DOHH2 (cell line): ENCODE data around the gene ERAS.

Source experiments
- H3F3A ChIP-seq: fragments of 200-600 bp; sonication (generic), shearing (Covaris generic); 2 replicates; pipeline ENCODE4 v1.6.0; 2016; ENCODE audit warnings: antibody characterized with exemption, mild to moderate bottlenecking; ENCODE audit not compliant: control insufficient read depth, insufficient read depth
- H3K27ac ChIP-seq: fragments of 200-600 bp; sonication (generic); 2 replicates; pipeline ENCODE4 v1.5.1; 2014; ENCODE audit warnings: low read depth, mild to moderate bottlenecking, low read length, moderate library complexity
- H3K27me3 ChIP-seq: fragments of 200-600 bp; sonication (generic); 2 replicates; pipeline ENCODE4 v1.6.1; 2014; ENCODE audit warnings: mild to moderate bottlenecking, low read length, mixed read lengths; ENCODE audit not compliant: control insufficient read depth
- H3K36me3 ChIP-seq: fragments of 200-600 bp; sonication (generic); 2 replicates; pipeline ENCODE4 v1.6.1; 2014; ENCODE audit warnings: mild to moderate bottlenecking, low read length, moderate library complexity, mixed read lengths; ENCODE audit not compliant: control insufficient read depth
- H3K4me1 ChIP-seq: fragments of 200-600 bp; sonication (generic); 2 replicates; pipeline ENCODE4 v1.6.1; 2014; ENCODE audit warnings: mild to moderate bottlenecking, low read length, mixed read lengths; ENCODE audit not compliant: control insufficient read depth
- H3K4me2 ChIP-seq: fragments of 200-600 bp; sonication (generic); 2 replicates; pipeline ENCODE4 v1.6.0; 2014; ENCODE audit warnings: mild to moderate bottlenecking, low read length, moderate library complexity
- H3K4me3 ChIP-seq: fragments of 200-600 bp; sonication (generic); 2 replicates; pipeline ENCODE4 v1.5.1; 2014; ENCODE audit warnings: mild to moderate bottlenecking, low read length, mixed read lengths
- H3K79me2 ChIP-seq: fragments of 200-600 bp; sonication (generic); 2 replicates; pipeline ENCODE4 v1.6.1; 2014; ENCODE audit warnings: mild to moderate bottlenecking, low read length, mixed read lengths; ENCODE audit not compliant: control insufficient read depth
- H3K9me2 ChIP-seq: fragments of 200-600 bp; sonication (generic); replicated peaks from 2 replicates; pipeline ENCODE4 v1.6.1; 2014; ENCODE audit warnings: mild to moderate bottlenecking, low read length, mixed read lengths; ENCODE audit not compliant: control insufficient read depth
- H3K9me3 ChIP-seq: fragments of 200-600 bp; sonication (generic); 2 replicates; pipeline ENCODE4 v1.6.1; 2014; ENCODE audit warnings: antibody characterized with exemption, low read length, mixed read lengths; ENCODE audit not compliant: control insufficient read depth, insufficient read depth
- H4K20me1 ChIP-seq: fragments of 200-600 bp; sonication (generic); 2 replicates; pipeline ENCODE4 v1.6.0; 2014; ENCODE audit warnings: low read depth, mild to moderate bottlenecking, antibody characterized with exemption, low read length, moderate library complexity; ENCODE audit not compliant: control insufficient read depth, insufficient read depth
- EZH2phosphoT487 ChIP-seq: fragments of 200-600 bp; sonication (generic); IDR thresholded peaks from 2 replicates; pipeline ENCODE4 v1.6.1; 2017; ENCODE audit warnings: borderline replicate concordance, mild to moderate bottlenecking, antibody characterized with exemption, low read length, moderate library complexity, mixed read lengths
- TF ChIP-seq, protein P1 (sequence below): fragments of 200-600 bp; sonication (generic); IDR thresholded peaks from one replicate; pipeline ENCODE4 v1.5.1; 2014; ENCODE audit warnings: antibody characterized with exemption, mild to moderate bottlenecking, low read depth, low read length; ENCODE audit not compliant: poor library complexity, severe bottlenecking

The ERAS gene

DNA sequence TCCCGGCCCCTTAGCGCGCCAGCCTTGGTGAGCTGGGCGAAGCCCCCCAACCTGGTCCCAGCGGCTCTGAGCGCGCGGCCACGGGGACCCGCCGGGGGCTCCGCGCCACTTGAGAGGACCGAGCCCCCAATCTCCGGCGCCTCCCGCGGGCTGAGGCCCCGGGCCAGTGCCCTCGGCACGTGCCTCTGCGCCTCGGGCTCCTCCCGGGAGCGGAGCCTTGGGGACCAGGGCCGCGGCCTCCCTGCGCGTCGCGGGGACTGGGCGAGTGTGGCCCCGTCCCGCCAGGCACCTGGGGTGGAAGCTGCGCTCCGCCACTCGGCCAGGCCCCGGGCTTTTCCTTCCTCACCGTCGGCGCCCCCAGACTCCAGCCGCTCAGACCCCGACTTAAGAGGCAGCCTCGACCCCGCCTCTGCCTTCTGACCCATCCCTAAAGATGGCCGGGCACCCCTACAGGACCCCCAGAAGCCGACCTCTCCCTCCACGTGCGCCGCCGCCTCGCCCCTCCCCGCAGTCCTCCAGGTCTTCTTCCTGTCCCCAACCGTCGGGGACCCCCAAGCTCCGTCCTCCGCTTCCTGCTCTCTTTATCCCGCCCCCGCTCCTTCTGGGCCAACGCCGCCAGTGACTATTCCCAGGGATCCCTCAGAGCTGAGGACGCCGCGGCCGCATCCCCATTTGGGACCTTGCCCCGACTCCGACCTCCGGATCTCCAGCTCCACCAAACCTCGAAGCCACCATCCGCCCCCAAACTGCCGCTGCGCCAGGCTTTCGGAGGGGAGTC, 752 bp downstream of the ERAS start:
- H3K4me1 ChIP-seq = no peaks in the 10 kb centered on the region
- no peaks in the 10 kb centered on the region for H3K9me2 ChIP-seq
- H3K36me3 ChIP-seq = no peaks in the 10 kb centered on the region
- H3K27me3 ChIP-seq = no peaks in the 10 kb centered on the region
- no peaks in the 10 kb centered on the region for H3F3A ChIP-seq
- no peaks in the 10 kb centered on the region for H4K20me1 ChIP-seq
- no peak overlapping the region for H3K4me3 ChIP-seq
- H3K27ac ChIP-seq = no peak overlapping the region
- no peaks in the 10 kb centered on the region for H3K79me2 ChIP-seq
- H3K4me2 ChIP-seq = no peak overlapping the region
- H3K9me3 ChIP-seq = no peaks in the 10 kb centered on the region
- TF ChIP-seq, protein P1, sequence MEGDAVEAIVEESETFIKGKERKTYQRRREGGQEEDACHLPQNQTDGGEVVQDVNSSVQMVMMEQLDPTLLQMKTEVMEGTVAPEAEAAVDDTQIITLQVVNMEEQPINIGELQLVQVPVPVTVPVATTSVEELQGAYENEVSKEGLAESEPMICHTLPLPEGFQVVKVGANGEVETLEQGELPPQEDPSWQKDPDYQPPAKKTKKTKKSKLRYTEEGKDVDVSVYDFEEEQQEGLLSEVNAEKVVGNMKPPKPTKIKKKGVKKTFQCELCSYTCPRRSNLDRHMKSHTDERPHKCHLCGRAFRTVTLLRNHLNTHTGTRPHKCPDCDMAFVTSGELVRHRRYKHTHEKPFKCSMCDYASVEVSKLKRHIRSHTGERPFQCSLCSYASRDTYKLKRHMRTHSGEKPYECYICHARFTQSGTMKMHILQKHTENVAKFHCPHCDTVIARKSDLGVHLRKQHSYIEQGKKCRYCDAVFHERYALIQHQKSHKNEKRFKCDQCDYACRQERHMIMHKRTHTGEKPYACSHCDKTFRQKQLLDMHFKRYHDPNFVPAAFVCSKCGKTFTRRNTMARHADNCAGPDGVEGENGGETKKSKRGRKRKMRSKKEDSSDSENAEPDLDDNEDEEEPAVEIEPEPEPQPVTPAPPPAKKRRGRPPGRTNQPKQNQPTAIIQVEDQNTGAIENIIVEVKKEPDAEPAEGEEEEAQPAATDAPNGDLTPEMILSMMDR = no peak
- TF ChIP-seq EZH2phosphoT487 = no peak

DNA sequence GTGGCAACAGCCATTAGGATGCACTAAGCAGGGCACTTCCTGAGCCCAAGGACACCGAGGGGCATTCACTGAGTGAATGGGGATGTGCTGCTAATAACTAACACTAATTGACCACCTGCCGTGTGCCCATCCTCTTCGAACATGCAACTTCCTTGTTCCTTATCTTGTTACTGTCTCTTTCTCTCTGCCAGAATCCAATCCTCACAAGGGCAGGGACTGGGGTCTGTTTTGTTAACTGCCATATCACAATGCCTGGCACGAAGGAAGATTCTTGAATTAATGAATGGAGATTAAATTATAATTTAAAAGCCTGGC, 1.3 kb downstream of the ERAS start:
- H3K9me3 ChIP-seq = no peaks in the 10 kb centered on the region
- no peaks in the 10 kb centered on the region for H3K4me1 ChIP-seq
- no peaks in the 10 kb centered on the region for H3F3A ChIP-seq
- H3K27ac ChIP-seq = no peak overlapping the region
- H3K4me3 ChIP-seq = no peak overlapping the region
- TF ChIP-seq, protein P1 = no peak
- no peak for TF ChIP-seq EZH2phosphoT487
- no peaks in the 10 kb centered on the region for H3K27me3 ChIP-seq
- H4K20me1 ChIP-seq = no peaks in the 10 kb centered on the region
- H3K4me2 ChIP-seq = no peak overlapping the region
- no peaks in the 10 kb centered on the region for H3K9me2 ChIP-seq
- no peaks in the 10 kb centered on the region for H3K79me2 ChIP-seq
- H3K36me3 ChIP-seq = no peaks in the 10 kb centered on the region

DNA sequence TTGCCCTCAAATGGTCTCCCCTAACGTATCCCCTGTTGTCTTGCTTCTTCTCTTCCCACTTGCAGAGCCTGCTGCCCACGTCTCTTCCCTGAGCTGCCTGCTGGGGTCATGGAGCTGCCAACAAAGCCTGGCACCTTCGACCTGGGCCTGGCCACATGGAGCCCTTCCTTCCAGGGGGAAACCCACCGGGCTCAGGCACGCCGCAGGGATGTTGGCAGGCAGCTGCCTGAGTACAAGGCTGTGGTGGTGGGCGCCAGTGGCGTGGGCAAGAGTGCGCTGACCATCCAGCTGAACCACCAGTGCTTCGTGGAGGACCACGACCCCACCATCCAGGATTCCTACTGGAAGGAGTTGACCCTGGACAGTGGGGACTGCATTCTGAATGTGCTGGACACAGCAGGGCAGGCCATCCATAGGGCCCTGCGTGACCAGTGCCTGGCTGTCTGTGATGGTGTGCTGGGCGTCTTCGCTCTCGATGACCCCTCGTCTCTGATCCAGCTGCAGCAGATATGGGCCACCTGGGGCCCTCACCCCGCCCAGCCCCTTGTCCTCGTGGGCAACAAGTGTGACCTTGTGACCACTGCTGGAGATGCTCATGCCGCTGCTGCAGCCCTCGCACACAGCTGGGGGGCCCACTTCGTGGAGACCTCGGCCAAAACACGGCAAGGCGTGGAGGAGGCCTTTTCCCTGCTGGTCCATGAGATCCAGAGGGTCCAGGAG, 2.9 kb downstream of the ERAS start:
- H4K20me1 ChIP-seq = no peaks in the 10 kb centered on the region
- TF ChIP-seq, protein P1 = no peak
- TF ChIP-seq EZH2phosphoT487 = no peak
- no peak overlapping the region for H3K4me3 ChIP-seq
- H3K79me2 ChIP-seq = no peaks in the 10 kb centered on the region
- H3K27ac ChIP-seq = no peak overlapping the region
- no peaks in the 10 kb centered on the region for H3K9me2 ChIP-seq
- no peaks in the 10 kb centered on the region for H3K36me3 ChIP-seq
- H3K27me3 ChIP-seq = no peaks in the 10 kb centered on the region
- no peaks in the 10 kb centered on the region for H3K4me1 ChIP-seq
- H3F3A ChIP-seq = no peaks in the 10 kb centered on the region
- no peak overlapping the region for H3K4me2 ChIP-seq
- H3K9me3 ChIP-seq = no peaks in the 10 kb centered on the region
